DMS53 treated with DMSO at 0.1 percent for 48 hours (cell line): ENCODE results near the gene SERPINE1.
"Not testable (repeated sequence)": the region's sequence is repeated elsewhere in the genome, so short reads cannot be mapped to it uniquely, and the experiment has no call there.

Experiments used
- DNase-seq: peaks from one replicate; lab custom pipeline; 2025; ENCODE audit not compliant: unreplicated experiment; lab: John Stamatoyannopoulos, UW

The SERPINE1 gene

DNA sequence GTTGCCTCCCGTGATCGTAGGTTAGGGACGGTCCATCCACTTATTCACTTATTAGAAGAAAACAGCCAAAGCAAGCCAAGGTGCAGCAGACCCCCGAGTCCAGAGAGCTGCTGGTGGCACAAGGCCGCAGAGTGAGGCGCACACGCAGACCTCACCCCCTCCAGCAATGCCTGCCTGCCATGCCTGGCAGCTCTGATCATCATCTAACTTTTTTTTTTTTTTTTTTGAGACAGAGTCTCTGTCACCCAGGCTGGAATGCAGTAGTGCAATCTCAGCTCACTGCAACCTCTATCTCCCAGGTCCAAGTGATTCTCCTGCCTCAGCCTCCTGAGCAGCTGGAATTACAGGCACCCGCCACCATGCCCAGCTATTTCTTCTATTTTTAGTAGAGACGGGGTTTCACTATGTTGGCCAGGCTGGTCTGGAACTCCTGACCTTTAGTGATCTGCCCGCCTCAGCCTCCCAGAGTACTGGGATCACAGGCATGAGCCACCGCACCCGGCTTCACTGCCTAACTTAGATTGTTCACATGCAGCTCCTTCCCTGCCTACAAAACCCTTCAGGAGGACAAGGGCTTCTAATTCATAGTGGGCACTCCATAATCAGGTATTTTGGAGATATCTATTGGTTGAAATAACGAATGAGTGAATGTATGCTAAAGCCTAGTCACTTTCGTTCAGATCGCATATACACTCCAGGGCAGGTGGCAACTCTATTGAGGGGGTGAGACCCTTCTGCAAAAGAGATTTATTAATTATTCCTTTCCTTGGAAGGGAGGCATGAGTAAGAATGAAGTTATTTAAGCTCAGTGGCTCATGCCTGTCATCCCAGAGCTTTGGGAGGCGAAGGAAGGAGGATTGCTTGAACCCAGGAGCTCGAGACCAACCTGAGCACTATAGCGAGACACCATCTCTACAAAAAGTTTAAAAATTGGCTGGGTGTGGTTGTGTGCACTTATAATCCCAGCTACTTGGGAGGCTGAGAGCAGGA lies 25.8 kb upstream of the SERPINE1 start:
- DNase-seq: no peak

GRCh38 chr7:101102026-101102425 lies 24.9 kb upstream of the SERPINE1 start:
- no peak for DNase-seq

DNA sequence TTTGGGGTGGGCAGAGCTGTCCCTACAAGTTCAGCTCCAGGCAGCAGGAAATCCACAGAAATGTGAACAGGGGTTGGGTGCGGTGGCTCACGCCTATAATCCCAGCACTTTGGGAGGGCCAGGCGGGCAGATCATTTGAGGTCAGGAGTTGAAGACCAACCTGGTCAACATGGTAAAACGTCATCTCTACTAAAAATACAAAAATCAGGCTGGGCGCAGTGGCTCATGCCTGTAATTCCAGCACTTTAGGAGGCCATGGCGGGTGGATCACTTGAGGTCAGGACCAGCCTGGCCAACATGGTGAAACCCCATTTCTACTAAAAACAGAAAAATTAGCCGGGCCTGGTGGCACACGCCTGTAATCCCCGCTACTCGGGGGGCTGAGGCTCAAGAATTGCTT lies 23.2 kb upstream of the SERPINE1 start:
- not testable (repeated sequence) for DNase-seq

DNA sequence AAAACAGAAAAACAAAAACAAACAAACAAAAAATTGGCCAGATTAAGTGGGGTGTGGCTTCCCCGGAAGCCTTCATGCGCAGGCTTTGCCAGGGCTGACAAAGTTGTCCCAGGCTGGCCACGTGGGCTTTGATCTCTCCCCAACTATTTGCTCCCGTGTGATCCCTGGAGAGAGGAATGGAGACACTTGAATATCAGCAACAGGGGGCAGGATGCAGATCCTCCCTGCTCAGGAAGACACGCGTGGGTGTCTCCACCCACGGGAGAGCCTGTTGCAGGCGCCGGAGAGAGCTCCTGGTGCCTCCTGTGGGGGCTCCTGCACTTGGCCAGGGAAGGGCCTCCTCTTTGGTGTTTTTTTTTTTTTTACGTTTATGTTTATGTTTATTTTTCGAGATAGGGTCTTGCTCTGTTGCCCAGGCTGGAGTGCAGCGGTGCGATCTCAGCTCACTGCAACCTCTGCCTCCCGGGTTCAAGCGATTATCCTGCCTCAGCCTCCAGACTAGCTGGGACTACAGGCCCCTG lies 22.7 kb upstream of the SERPINE1 start:
- no peak for DNase-seq

- DNase-seq: no peak
Observed at GRCh38 chr7:101104799-101105198, 22.1 kb upstream of the SERPINE1 start.

GRCh38 chr7:101105248-101105647 lies 21.7 kb upstream of the SERPINE1 start:
- DNase-seq: not testable (repeated sequence)

DNA sequence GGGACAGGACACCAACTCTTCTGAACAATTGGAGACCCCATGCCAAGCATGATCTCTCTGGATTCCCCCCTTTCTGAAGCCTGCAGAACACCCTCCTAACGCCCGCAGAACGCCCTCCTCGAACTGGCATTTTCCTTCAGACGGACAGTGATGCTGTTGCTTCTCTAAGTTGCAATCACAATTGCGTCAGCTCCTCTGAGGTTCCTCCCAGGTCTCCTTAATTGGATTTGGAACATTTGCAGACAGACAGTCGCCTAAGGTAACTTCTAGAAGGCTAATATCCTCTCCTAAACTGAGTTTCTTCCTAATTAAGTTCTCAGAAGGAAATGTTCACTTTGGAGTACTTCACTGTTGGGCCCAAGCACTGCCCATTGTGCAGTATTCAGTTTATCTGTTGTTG lies 20.5 kb upstream of the SERPINE1 start:
- no peak for DNase-seq

GRCh38 chr7:101108330-101108857 lies 18.5 kb upstream of the SERPINE1 start:
- no peak for DNase-seq

- no peak for DNase-seq
Observed at GRCh38 chr7:101108961-101109360, 17.9 kb upstream of the SERPINE1 start.

- DNase-seq: no peak
Observed at GRCh38 chr7:101109368-101109767, 17.5 kb upstream of the SERPINE1 start.

- no peak for DNase-seq
Observed at GRCh38 chr7:101111261-101111660, 15.6 kb upstream of the SERPINE1 start.

GRCh38 chr7:101112233-101112632 lies 14.7 kb upstream of the SERPINE1 start:
- no peak for DNase-seq

DNA sequence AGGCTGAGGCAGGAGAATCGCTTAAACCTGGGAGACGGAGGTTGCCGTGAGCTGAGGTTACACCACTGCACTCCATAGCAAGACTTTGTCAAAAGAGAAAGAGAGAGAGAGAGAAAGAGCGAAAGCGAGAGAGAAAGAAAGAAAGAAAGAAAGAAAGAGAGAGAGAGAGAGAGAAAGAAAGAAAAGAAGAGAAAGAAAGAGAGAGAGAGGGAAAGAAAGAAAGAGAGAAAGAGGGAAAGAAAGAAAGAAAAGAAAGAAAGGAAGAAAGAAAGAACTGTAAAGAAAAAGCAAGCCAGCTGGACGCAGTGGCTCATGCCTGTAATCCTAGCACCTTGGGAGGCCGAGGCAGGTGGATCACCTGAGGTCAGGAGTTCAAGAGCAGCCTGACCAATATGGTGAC lies 13.8 kb upstream of the SERPINE1 start:
- DNase-seq: not testable (repeated sequence)

GRCh38 chr7:101113836-101114235 lies 13.1 kb upstream of the SERPINE1 start:
- no peak for DNase-seq

DNA sequence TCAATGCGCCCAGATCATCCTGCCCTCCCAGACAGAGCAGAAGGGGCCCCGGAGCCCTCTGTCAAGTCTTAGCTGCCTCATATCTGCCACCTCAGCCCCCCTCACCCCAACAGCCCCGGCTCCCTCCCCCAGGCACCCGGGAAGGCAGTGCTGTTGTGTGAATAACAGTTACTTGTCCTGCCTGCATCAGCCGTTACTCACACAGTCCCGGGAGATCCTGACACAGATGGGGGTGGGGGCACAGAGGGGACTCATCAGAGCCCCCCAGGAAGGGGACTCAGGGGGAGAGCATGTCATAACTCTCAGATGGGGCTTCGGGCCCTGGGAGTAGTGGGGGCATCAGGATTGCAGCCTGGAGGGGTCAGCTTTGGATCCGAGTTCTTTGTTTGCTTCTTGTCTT lies 12.4 kb upstream of the SERPINE1 start:
- no peak for DNase-seq

- DNase-seq: no peak
Observed at GRCh38 chr7:101115215-101115614, 11.7 kb upstream of the SERPINE1 start.

DNA sequence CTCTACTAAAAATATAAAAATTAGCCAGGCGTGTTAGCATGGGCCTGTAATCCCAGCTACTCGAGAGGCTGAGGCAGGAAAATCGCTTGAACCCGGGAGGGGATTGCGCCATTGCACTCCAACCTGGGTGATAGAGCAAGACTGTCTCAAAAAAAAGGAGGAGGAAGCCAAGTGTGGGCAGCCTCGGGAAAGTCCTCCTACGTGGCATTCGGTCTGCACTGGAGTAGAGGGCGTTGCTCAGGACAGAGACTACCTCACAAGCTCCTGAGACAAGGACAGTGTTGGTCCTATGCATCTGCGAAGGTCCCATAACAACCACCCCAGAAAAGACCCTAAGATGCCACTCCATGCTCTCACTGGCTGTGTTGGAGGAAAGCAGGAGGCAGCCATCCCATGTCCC lies 10.0 kb upstream of the SERPINE1 start:
- DNase-seq: no peak

DNA sequence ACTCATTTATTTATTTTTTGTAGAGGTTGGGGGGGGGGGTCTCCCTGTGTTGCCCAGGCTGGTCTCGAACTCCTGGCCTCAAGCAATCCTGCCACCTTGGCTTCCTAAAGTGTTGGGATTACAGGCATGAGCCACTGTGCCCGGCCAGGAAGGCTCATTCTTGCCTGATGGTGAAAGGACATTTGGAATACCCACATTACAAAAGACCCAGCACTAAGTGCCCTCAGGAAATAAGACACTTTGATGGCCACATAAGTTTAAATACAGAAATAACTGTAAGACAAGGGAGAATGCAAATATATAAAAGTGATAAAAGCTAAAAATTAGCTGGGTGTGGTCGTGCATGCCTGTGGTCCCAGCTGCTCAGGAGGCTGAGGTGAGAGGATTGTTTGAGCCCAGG lies 8.0 kb upstream of the SERPINE1 start:
- no peak for DNase-seq

- no peak for DNase-seq
Observed at GRCh38 chr7:101119876-101120275, 7.0 kb upstream of the SERPINE1 start.

DNA sequence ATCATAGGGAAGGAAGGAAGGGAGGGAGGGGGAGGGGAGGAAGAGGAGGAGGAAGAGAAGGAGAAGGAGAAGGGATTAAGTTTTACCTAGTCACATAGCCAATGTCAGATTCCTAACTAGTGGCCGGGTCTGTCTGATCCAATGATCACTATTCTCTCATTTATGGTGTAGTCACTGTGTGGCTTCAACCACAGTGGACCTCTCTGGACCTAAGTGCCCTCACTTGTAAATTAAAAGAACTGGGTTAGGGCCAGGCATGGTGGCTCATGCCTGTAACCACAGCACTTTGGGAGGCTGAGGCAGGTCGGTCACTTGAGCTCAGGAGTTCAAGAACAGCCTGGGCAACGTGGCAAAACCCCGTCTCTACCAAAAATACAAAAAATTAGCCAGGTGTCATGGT lies 6.6 kb upstream of the SERPINE1 start:
- no peak for DNase-seq

- DNase-seq: not testable (repeated sequence)
Observed at GRCh38 chr7:101121631-101121990, 5.3 kb upstream of the SERPINE1 start.
